ENCODE data around the gene NUS1. TPM values are rescaled to one million over a fixed set of nuclear protein-coding genes. Genes with fewer than 3 reads are reported as not detected.
"Not testable (repeated sequence)": the region's sequence is repeated elsewhere in the genome, so short reads cannot be mapped to it uniquely, and the experiment has no call there.

Gene NUS1
- total and polyA plus RNA-seq, 4 donors = 20.3 to 36.5 (median 31.5) TPM

DNA sequence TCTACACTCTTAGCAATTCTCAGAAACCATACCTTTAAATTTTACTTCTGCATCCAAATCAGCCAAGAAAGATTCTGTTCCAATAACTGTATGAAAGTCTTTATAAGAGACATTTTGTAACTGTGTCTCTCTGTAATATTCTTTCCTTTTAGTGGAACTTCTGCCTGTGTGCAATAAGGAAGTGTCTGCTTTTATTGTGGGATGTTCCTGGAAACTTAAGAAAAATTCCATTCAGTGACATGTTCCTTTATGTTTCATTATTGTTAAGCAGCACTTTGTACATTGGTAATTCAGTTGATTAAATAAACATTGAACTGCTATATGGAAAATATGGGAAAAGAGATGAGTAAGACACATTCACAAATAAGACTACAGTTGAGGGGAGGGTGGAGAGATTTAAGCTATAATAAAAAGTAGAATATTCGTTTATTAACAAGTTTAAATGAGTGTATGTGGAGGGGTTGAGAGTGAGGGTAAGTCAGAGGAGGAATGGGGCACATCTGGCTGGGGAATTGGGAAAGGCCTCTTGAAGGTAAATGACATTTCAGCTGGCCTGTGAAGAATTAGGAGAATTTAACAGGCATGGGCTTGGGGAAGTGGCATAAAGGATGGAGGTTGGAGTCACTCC is 11.9 kb downstream of the NUS1 start:
- no peak for ATAC-seq (ENCODE audit: insufficient read depth, low FRiP score)
- Histone ChIP-seq H3K4me3 (no peak overlapping the region), H3K27ac (ENCODE audit: low read depth in 1 of 2, low read length in 1 of 2) (no peak overlapping the region), H3K27me3 (ENCODE audit: control insufficient read depth in 3 of 3, insufficient read depth in 3 of 3, low read length in 2 of 3) (no peaks in the 10 kb centered on the region), H3K36me3 (ENCODE audit: control insufficient read depth in 4 of 4, insufficient read depth in 4 of 4, low read length in 4 of 4) (peaks cover 0 to 2% (median under 1%) of the 10 kb centered on the region in 4 donors), H3K9ac (ENCODE audit: insufficient read depth in 1 of 2, low read length in 2 of 2) (no peak overlapping the region), H3K4me1 (ENCODE audit: control insufficient read depth in 5 of 5, insufficient read depth in 5 of 5, low read length in 5 of 5) (peaks cover 0 to 17% (median 0%) of the 10 kb centered on the region in 5 donors), H3K9me3 (ENCODE audit: control insufficient read depth in 4 of 4, insufficient read depth in 3 of 4, low read length in 3 of 4) (no peaks in the 10 kb centered on the region)
- TF ChIP-seq, protein P1, sequence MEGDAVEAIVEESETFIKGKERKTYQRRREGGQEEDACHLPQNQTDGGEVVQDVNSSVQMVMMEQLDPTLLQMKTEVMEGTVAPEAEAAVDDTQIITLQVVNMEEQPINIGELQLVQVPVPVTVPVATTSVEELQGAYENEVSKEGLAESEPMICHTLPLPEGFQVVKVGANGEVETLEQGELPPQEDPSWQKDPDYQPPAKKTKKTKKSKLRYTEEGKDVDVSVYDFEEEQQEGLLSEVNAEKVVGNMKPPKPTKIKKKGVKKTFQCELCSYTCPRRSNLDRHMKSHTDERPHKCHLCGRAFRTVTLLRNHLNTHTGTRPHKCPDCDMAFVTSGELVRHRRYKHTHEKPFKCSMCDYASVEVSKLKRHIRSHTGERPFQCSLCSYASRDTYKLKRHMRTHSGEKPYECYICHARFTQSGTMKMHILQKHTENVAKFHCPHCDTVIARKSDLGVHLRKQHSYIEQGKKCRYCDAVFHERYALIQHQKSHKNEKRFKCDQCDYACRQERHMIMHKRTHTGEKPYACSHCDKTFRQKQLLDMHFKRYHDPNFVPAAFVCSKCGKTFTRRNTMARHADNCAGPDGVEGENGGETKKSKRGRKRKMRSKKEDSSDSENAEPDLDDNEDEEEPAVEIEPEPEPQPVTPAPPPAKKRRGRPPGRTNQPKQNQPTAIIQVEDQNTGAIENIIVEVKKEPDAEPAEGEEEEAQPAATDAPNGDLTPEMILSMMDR (IDR thresholded peaks at IDR 0.05; ENCODE audit: control extremely low read depth, extremely low read depth) = no peak
- no peak for DNase-seq
- 73 to 77% methylated on average over 1 of the region's 1 CpG for WGBS, 2 donors

DNA sequence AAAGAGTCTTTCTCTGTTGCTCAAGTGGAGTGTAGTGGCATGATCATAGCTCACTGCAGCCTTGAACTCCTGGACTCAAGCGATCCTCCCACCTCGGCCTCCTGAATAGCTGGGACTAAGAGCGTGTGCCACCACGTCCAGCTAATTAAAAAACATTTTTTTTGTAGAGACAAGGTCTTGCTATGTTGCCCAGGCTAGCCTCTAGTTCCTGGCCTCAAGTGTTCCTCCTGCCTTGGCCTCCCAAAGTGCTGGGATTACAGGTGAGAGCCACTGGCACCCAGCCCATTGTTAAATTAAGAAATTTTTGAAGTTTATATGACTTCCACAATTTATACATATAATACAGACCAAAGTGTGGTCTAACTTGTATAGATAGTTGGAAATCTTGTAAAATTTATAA is 14.3 kb downstream of the NUS1 start:
- not testable (repeated sequence) for H3K4me3 ChIP-seq; H3K27ac ChIP-seq (ENCODE audit: low read depth in 1 of 2, low read length in 1 of 2); H3K36me3 ChIP-seq (ENCODE audit: control insufficient read depth in 4 of 4, insufficient read depth in 4 of 4, low read length in 4 of 4); H3K27me3 ChIP-seq (ENCODE audit: control insufficient read depth in 3 of 3, insufficient read depth in 3 of 3, low read length in 2 of 3); DNase-seq; H3K4me1 ChIP-seq (ENCODE audit: control insufficient read depth in 5 of 5, insufficient read depth in 5 of 5, low read length in 5 of 5); H3K9ac ChIP-seq (ENCODE audit: insufficient read depth in 1 of 2, low read length in 2 of 2); H3K9me3 ChIP-seq (ENCODE audit: control insufficient read depth in 4 of 4, insufficient read depth in 3 of 4, low read length in 3 of 4); ATAC-seq (ENCODE audit: insufficient read depth, low FRiP score)
- 96 to 97% methylated on average over 4 of the region's 4 CpGs for WGBS, 2 donors

DNA sequence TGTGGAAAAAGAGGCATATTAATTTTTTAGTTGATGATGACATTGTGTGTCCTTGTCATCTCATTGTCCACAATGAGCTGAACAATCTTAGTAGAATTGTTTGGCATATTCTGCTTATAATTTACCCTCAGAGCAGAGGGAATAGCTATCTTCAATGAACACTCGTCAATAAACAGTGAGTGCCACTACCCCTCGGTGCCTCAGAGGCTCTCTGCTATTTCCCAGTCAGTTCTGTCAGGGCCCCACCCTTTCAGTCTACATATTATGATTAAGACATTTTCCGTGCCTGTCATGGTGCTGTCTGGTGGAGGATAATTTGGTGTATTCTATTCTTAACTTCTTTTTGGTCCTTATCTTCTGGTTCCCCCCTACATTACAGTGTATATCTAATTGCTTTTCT is 31.2 kb downstream of the NUS1 start:
- Histone ChIP-seq H3K27ac (ENCODE audit: low read depth in 1 of 2, low read length in 1 of 2) (no peak overlapping the region), H3K27me3 (ENCODE audit: control insufficient read depth in 3 of 3, insufficient read depth in 3 of 3, low read length in 2 of 3) (no peaks in the 10 kb centered on the region), H3K9ac (ENCODE audit: insufficient read depth in 1 of 2, low read length in 2 of 2) (no peak overlapping the region), H3K4me3 (no peak overlapping the region), H3K36me3 (ENCODE audit: control insufficient read depth in 4 of 4, insufficient read depth in 4 of 4, low read length in 4 of 4) (peaks cover 8 to 20% (median 10%) of the 10 kb centered on the region in 4 donors), H3K9me3 (ENCODE audit: control insufficient read depth in 4 of 4, insufficient read depth in 3 of 4, low read length in 3 of 4) (no peaks in the 10 kb centered on the region), H3K4me1 (ENCODE audit: control insufficient read depth in 5 of 5, insufficient read depth in 5 of 5, low read length in 5 of 5) (no peaks in the 10 kb centered on the region)
- WGBS, 2 donors = 67 to 81% methylated on average over 3 of the region's 3 CpGs
- TF ChIP-seq, protein P1 (IDR thresholded peaks at IDR 0.05; ENCODE audit: control extremely low read depth, extremely low read depth) = no peak
- ATAC-seq (ENCODE audit: insufficient read depth, low FRiP score) (no peak), DNase-seq (no peak)

DNA sequence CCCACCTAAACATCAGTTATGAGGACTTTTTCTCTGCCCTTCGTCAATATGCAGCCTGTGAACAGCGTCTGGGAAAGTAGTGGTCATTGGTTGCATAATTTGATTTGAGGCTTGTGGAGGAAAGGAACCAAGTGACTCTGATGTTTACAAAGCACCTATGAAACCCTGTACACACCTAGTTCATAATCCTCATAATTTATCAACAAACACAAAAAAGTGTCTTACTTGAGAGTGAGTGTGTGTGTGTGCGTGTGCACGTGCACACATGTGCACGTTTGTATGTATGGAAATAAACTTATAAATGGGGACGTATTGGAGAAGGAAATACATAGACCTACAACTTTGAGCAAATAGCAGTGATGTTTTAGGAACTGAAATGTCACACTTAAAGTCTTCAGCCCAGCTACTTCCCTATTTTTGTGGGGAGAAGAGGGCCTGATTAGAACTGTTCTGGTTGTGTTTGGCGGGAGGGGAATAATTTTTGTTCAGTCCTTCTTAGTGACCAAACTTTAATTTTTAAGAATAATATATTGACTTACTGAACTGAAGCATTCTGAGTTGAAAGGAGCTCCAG is 31.8 kb downstream of the NUS1 start:
- WGBS, 2 donors = 48 to 72% methylated on average over 6 of the region's 7 CpGs
- not testable (repeated sequence) for ATAC-seq (ENCODE audit: insufficient read depth, low FRiP score)

More for the DNA sequence above, 31.8 kb downstream of the NUS1 start:
- H3K4me3 ChIP-seq; DNase-seq; H3K9ac ChIP-seq (ENCODE audit: insufficient read depth in 1 of 2, low read length in 2 of 2); H3K4me1 ChIP-seq (ENCODE audit: control insufficient read depth in 5 of 5, insufficient read depth in 5 of 5, low read length in 5 of 5); H3K27me3 ChIP-seq (ENCODE audit: control insufficient read depth in 3 of 3, insufficient read depth in 3 of 3, low read length in 2 of 3); H3K9me3 ChIP-seq (ENCODE audit: control insufficient read depth in 4 of 4, insufficient read depth in 3 of 4, low read length in 3 of 4); H3K27ac ChIP-seq (ENCODE audit: low read depth in 1 of 2, low read length in 1 of 2): not testable (repeated sequence)
- H3K36me3 ChIP-seq (ENCODE audit: control insufficient read depth in 4 of 4, insufficient read depth in 4 of 4, low read length in 4 of 4) = peaks cover 8 to 17% (median 10%) of the 10 kb centered on the region in 4 donors
